SHP77 treated with DMSO at 0.1 percent for 48 hours (cell line): ENCODE measurements around the gene CEP162.
"Not testable (repeated sequence)": the region's sequence is repeated elsewhere in the genome, so short reads cannot be mapped to it uniquely, and the experiment has no call there.

Experiments
- DNase-seq: peaks from one replicate; lab custom pipeline; 2025; lab: John Stamatoyannopoulos, UW

The CEP162 gene

DNA sequence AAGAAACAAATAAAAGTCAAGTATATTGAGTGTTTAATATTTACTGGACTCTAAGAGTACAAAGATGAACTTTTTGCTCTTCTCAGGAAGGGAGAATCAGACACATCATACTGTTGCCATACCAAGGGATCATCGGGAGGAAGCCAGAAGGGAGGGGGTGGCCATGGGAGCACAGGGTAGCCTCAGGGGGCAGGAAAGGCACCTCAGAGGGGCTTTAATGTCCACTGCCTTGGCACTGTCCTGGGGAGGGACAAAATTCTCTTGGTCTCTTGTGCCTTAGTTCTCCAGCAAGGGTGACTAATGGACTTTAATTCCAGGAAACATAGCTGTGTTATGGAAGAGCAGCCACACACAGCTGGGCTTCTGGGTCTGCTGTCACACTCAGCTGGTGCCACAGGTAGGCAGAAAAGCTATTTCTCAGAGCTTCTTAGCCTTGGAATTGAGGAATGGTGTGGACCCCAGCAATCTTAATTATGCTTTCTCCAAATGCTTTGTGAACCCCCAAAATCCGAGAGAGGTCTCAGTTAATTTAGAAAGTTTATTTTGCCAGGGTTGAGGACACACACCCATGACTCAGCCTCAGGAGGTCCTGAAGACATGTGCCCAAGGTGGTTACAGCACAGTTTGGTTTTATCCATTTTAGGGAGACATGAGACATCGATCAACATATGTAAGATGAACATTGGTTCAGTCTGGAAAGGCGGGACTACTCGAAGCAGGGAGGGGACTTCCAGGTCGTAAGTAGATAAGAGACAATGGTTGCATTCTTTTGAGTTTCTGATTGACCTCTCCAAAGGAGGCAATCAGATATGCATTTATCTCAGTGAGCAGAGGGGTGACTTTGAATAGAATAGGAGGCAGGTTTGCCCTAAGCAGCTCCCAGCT is 140.7 kb downstream of the CEP162 start:
- DNase-seq = no peak

DNA sequence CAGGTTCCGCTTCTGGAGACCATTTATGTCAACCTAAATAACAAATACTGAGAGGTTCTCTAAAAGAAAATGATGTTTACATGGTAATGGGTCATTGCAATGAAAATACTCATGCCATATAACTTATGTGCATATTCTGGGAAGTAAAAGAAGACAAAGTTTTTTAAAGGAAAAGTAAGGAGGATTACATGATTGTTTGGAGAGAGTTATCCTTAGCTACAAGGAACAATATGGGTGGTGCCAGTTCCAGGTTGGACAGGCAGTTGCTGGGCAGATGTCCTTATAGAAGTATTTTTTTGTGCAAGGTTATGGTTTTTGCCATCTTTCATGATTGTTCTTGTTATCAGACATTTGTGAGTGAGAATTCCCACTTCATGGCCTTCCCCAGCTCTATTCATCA is 141.4 kb downstream of the CEP162 start:
- no peak for DNase-seq

DNA sequence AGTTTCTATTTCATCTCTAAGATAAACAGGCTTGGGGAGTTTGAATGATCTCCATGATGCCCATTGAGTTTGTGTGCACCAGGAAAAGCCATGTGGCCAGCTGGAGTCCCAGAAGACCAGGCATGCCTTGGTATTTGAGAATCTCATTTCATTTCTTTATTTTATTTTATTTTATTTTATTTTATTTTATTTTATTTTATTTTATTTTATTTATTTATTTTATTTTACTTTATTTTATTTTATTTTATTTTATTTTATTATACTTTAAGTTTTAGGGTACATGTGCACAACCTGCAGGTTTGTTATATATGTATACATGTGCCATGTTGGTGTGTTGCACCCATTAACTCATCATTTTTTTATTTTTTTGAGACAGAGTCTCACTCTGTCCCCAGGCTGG is 142.7 kb downstream of the CEP162 start:
- DNase-seq = not testable (repeated sequence)

DNA sequence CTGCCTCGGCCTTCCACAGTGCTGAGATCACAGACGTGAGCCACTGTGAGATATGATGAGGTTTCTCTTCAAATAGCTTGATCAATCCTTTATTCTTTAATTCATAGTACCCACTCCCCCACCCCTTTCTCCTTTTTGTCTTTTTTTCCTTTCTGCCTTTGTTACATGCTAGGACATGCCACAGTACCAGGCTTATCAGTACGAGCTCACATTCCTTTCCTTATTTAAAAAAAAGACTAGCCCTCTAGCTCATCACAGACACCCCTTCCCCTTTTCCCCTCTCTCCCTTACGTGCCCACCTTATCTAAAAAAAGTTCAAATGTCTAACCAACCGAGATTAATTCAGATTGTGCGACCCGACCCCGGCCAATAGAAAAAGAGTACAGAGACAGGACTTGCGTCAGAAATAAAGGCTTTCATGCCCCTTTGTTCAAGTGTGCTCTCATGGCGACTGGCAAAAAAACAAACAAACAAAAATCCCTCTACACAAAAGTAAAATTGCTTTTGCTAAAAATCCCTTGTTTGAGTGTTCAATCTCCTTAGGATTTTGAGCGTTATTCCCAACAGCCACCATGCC is 144.7 kb downstream of the CEP162 start:
- DNase-seq = no peak

DNA sequence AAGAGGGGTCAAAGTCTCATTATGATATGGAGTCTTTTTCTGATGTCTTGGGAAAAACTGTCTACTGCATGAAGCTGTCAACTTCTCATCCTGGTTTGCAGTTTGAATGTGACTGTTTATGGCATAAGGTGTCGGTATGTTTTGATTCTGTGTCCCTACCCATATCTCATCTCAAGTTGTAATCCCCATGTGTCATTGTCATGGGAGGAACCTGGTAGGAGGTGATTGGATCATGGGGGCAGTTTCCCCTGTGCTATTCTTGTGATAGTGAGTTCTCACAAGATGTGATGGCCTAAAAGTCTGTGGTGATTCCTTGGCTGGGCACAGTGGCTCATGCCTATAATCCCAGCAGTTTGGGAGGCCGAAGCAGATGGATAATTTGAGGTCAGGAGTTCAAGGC is 146.2 kb downstream of the CEP162 start:
- no peak for DNase-seq

DNA sequence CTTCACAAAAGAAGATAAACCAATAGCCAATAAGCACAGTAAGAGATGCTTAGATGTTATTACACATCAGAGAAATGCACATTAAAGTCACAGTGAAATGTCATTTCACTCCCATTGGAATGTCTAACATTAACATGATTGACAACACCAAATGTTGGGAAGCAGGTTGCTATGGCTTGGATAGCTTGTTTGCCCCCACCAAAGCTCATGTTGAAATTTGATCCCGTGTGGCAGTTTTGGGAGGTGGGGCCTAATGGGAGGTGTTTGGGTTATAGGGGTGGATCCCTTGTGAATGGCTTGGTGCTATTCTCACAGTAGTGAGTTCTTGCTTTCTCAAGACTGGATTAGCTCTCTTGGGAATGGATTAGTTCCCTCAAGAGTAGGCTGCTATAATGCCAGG is 149.1 kb downstream of the CEP162 start:
- DNase-seq = no peak

DNA sequence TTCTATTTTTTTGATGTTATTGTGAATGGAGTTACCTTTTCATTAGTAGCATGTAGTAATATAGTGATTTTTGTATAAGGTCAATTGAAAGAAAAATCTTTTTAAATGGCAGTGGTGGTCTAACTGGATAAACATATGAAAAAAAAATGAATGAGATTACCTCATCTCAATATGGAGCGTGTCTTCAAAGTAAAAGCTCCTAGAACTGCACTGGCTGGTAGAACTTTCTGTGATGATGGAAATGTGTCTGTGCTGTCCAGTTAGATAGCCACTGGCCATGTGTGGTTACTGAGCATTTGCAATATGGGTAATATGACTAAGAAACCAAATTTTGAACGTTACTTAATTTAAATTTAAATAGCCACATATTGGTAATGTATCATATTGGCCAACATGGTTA is 149.8 kb downstream of the CEP162 start:
- DNase-seq = no peak

DNA sequence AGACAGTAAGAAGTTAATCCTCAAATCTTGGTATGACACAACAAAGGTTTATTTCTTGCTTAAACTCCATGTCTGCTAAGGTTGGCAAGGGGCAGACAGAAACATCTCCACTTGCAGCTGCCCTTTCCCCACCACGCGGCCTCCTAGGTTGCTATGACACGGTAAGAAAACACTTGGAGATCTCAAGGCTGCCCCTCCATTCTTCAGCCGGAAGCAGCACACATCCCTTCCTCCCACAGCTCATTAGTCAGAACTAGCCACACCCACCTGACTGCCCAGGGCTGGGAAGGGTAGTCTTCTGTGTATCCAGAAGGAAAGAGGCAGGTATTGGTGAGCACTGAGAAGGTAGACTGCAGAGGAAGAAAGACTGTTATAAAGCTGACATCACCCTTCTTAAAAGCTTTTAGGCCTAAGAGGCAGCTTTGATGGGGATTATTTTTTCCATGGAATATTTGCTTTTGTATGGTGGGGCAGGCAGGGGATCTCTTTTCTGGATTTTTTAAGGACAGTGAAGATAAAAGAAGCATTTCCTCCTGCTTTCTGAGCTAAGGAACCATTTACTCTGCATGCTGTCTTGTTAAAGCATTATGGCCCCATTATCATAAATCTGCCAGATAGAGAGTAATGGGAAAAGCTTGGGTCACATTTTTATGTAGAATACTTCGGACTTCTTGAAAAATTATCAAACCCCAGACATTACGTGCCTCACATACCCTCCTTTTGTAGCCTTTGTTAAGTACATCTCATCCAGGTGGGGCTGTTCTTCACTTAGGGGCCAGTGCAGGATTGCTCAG is 152.3 kb downstream of the CEP162 start:
- no peak for DNase-seq
